Ecto neural progenitor cell (in vitro differentiated cells): ENCODE measurements around the gene PIGR.
"Not testable (repeated sequence)": the region's sequence is repeated elsewhere in the genome, so short reads cannot be mapped to it uniquely, and the experiment has no call there.

Experiments used
- DNase-seq: peaks from one replicate; pipeline ENCODE4 v3.0.0-alpha.2; 2018; ENCODE audit warnings: low spot score

PIGR gene

GRCh38 chr1:206933333-206933945 lies 12.8 kb downstream of the PIGR start:
- DNase-seq, result peak; percentile 64

GRCh38 chr1:206932177-206932576 lies 14.1 kb downstream of the PIGR start:
- no peak for DNase-seq

GRCh38 chr1:206931709-206932108 lies 14.6 kb downstream of the PIGR start:
- DNase-seq, result no peak

GRCh38 chr1:206930210-206930798 lies 16.0 kb downstream of the PIGR start:
- no peak for DNase-seq

- DNase-seq, result no peak
These were observed 16.7 kb downstream of the PIGR start for GRCh38 chr1:206929524-206929923.

- DNase-seq, result no peak
These were observed 20.0 kb downstream of the PIGR start for GRCh38 chr1:206926286-206926685.

- no peak for DNase-seq
These were observed 21.0 kb downstream of the PIGR start for GRCh38 chr1:206925106-206925736.

GRCh38 chr1:206924592-206925105 lies 21.6 kb downstream of the PIGR start:
- no peak for DNase-seq

GRCh38 chr1:206923961-206924557 lies 22.2 kb downstream of the PIGR start:
- DNase-seq, result not testable (repeated sequence)

- DNase-seq, result no peak
These were observed 23.0 kb downstream of the PIGR start for GRCh38 chr1:206923009-206923960.

- DNase-seq, result no peak
These were observed 23.7 kb downstream of the PIGR start for GRCh38 chr1:206922524-206922923.

- DNase-seq, result no peak
These were observed 24.4 kb downstream of the PIGR start, which contains the start of gene FCMR for GRCh38 chr1:206921772-206922265. TSS of gene FCMR (minus strand) at chr1:206921941. CDS start at chr1:206921854, 87 bp downstream.

- no peak for DNase-seq
These were observed 28.2 kb downstream of the PIGR start for GRCh38 chr1:206918076-206918475.

- DNase-seq, result no peak
These were observed 30.1 kb downstream of the PIGR start for GRCh38 chr1:206916000-206916709.

GRCh38 chr1:206915030-206915735 lies 31.1 kb downstream of the PIGR start:
- DNase-seq, result no peak

GRCh38 chr1:206913766-206914537 lies 32.3 kb downstream of the PIGR start:
- no peak for DNase-seq

GRCh38 chr1:206912445-206913095 lies 33.7 kb downstream of the PIGR start:
- DNase-seq, result peak; percentile 68

- no peak for DNase-seq
These were observed 35.1 kb downstream of the PIGR start for GRCh38 chr1:206911064-206911663.
